Spleen (tissue), 7 donors: ENCODE measurements around the gene CAMK2B.

ENCODE experiments used
- CTCF ChIP-seq, 11 experiments: fragments of 200-600 bp in 7 of 11; fragments of 450-650 bp in 4 of 11; sonication (generic) in 4 of 11; IDR thresholded peaks in 8 of 11; conservative IDR thresholded peaks in 3 of 11; 1 replicate in 7 of 11; 2 replicates in 4 of 11; pipeline versions ENCODE4 v1.4.0 to v1.8.0; 2016 to 2021; ENCODE audit warnings: antibody characterized with exemption in 11 of 11, inconsistent platforms in 4 of 11, mild to moderate bottlenecking in 1 of 11
- POLR2A ChIP-seq, 3 donors: fragments of 450-650 bp; IDR thresholded peaks; one replicate each; pipeline ENCODE4 v1.5.1; 2017; ENCODE audit warnings: antibody characterized with exemption in 3 of 3, mild to moderate bottlenecking in 1 of 3
- POLR2AphosphoS5 ChIP-seq, 3 donors: sonication (generic); formaldehyde crosslinking; IDR thresholded peaks; one replicate each; pipeline ENCODE4 v1.5.1; 2017; ENCODE audit warnings: antibody characterized with exemption in 3 of 3
- donor health status: DM: no; HTN: no; CAD: no; lungs with moderate emphysema.
- donor health status: DM: no; HTN: no; CAD: no.
- donor health status: DM: no; HTN: no; CAD: no.

DNA sequence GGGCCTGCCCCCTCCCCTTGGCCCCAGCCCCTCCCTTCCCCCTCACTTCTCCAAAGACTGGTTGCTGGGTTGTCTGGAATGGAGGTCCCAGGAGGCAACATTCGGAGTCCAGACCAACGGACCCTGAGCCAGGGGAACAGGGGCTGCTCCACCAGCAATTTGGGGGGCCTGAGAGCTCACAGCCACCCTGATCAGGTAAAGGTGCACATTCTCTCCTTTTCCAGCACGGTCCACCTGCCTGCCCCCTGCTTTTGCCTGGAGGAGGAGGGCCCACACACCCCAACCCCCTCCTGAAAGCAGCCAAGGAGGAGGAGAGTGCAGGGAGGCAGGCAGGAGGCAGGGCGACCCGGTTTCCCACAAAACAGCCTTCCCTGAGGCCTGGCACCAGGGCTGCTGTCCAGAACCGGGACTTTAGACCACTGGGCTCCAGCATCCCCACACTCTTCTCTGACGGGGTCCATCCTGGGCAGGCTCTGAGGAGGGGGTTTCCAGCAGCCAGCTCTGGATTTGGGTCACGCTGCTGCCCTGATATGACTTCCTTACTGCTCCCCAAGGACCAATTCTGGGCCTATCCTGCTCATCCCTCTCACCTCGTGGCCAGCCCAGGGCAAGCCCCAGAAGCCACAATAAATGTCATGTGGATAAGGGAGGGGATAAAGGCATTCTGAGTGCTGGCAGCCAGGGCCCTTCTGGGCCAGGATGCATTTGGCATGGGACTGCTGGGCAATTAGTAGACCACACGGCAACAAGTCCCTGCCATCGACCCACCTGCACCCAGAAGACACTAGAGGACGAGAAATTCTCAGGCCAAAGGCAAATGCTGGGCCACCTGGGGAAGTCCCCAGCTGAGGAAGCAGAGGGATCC is 1.1 kb upstream of the CAMK2B start:
- TF ChIP-seq CTCF (IDR thresholded peaks at IDR 0.05 in 8 of 11, conservative IDR thresholded peaks at IDR 0.05 in 3 of 11) (no peak), POLR2A (IDR thresholded peaks at IDR 0.05) (no peak), POLR2AphosphoS5 (IDR thresholded peaks at IDR 0.05) (no peak)
